WERI-Rb-1 (cell line): Measurements from ENCODE around the gene IPO5.
"Not testable (repeated sequence)": the region's sequence is repeated elsewhere in the genome, so short reads cannot be mapped to it uniquely, and the experiment has no call there.

Experiments
- DNase-seq: peaks from one replicate; pipeline ENCODE4 v3.0.0-alpha.2; 2020
- H3K27ac ChIP-seq: fragments of 250-450 bp; sonication (Bioruptor Pico); 2 replicates; pipeline ENCODE4 v1.5.1; 2020; ENCODE audit warnings: mild to moderate bottlenecking, moderate library complexity
- H3K27me3 ChIP-seq: fragments of 250-450 bp; sonication (Bioruptor Pico); 2 replicates; pipeline ENCODE4 v1.5.1; 2021; ENCODE audit warnings: mild to moderate bottlenecking, low read depth, moderate library complexity; ENCODE audit not compliant: insufficient read depth, severe bottlenecking
- H3K36me3 ChIP-seq: fragments of 250-450 bp; sonication (Bioruptor Pico); 2 replicates; pipeline ENCODE4 v1.5.1; 2020; ENCODE audit warnings: mild to moderate bottlenecking, moderate library complexity
- H3K4me3 ChIP-seq: 2 replicates; pipeline ENCODE4 v1.5.1; 2011; ENCODE audit warnings: low read depth, mild to moderate bottlenecking, control low read depth, low read length
- H3K9me3 ChIP-seq: fragments of 250-450 bp; sonication (Bioruptor Pico); 2 replicates; pipeline ENCODE4 v1.5.1; 2021; ENCODE audit warnings: mild to moderate bottlenecking, moderate library complexity; ENCODE audit not compliant: severe bottlenecking
- CTCF ChIP-seq: IDR thresholded peaks from 2 replicates; pipeline ENCODE4 v1.5.1; 2011; ENCODE audit warnings: low read depth, mild to moderate bottlenecking, control low read depth, inconsistent platforms, low read length

Gene IPO5

GRCh38 chr13:98041081-98041820, 87.8 kb downstream of the IPO5 start:
- Histone ChIP-seq H3K4me3 (no peak overlapping the region), H3K36me3 (no peaks in the 10 kb centered on the region), H3K27ac (no peak overlapping the region), H3K27me3 (no peaks in the 10 kb centered on the region), H3K9me3 (no peaks in the 10 kb centered on the region)
- no peak for DNase-seq
- TF ChIP-seq CTCF = no peak

- Histone ChIP-seq H3K36me3 (no peaks in the 10 kb centered on the region), H3K9me3 (no peaks in the 10 kb centered on the region), H3K4me3 (no peak overlapping the region), H3K27me3 (no peaks in the 10 kb centered on the region), H3K27ac (no peak overlapping the region)
- DNase-seq = no peak
- TF ChIP-seq CTCF = no peak
Measured at GRCh38 chr13:98044301-98044700, 90.8 kb downstream of the IPO5 start.

DNA sequence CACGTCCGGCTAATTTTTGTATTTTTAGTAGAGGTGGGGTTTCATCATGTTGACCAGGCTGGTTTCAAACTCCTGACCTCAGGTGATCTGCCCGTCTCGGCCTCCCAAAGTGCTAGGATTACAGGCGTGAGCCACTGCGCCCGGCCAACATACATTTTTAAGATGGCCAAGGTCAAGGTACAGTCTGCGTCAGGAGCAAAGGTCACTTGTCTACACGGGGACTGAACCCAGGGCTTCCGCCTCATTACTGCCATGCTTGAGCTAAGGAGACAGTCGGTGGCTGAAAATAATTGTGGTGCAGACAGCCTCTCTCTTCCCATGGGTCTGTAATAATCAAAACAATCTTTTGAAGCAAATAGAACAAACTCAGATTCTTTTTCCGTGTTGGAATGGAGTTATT, 94.3 kb downstream of the IPO5 start:
- DNase-seq, H3K27ac ChIP-seq, H3K9me3 ChIP-seq, H3K4me3 ChIP-seq, H3K27me3 ChIP-seq, H3K36me3 ChIP-seq: not testable (repeated sequence)

GRCh38 chr13:98048265-98048664, 94.8 kb downstream of the IPO5 start:
- Histone ChIP-seq H3K4me3 (no peak overlapping the region), H3K36me3 (no peaks in the 10 kb centered on the region), H3K9me3 (no peaks in the 10 kb centered on the region), H3K27ac (no peak overlapping the region), H3K27me3 (no peaks in the 10 kb centered on the region)
- TF ChIP-seq CTCF = 0 out of 2 replicates have a peak, but pooled peaks have one; percentile 3
- DNase-seq = no peak

GRCh38 chr13:98050041-98050466, 96.6 kb downstream of the IPO5 start:
- Histone ChIP-seq H3K27ac (no peak overlapping the region), H3K36me3 (no peaks in the 10 kb centered on the region), H3K4me3 (no peak overlapping the region), H3K9me3 (peaks cover 5% of the 10 kb centered on the region), H3K27me3 (no peaks in the 10 kb centered on the region)
- no peak for DNase-seq
- no peak for TF ChIP-seq CTCF

DNA sequence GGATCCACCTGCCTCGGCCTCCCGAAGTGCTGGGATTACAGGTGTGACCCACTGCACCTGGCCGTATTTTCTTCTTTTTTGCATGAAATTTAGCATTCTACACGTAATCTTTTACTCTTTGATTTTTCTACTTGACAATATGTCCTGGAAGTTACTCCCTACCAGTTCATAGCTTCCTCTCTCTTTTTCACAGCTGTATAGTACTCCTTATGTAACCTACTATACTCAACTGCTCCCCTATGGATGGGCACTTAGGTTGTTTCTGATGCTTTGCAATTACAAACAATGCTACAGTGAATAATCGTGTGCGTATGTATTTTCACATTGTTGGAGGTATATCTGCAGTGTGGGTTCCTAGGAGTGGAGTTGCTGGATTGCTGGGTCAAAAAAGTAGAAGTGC, 98.9 kb downstream of the IPO5 start:
- peaks cover 5% of the 10 kb centered on the region for H3K9me3 ChIP-seq
- H3K27me3 ChIP-seq = no peaks in the 10 kb centered on the region
- H3K4me3 ChIP-seq = no peak overlapping the region
- no peak for TF ChIP-seq CTCF
- no peak overlapping the region for H3K27ac ChIP-seq
- no peaks in the 10 kb centered on the region for H3K36me3 ChIP-seq
- no peak for DNase-seq
